ENCODE data around the gene RAB20.
"Not testable (repeated sequence)": the region's sequence is repeated elsewhere in the genome, so short reads cannot be mapped to it uniquely, and the experiment has no call there.

Gene RAB20

DNA sequence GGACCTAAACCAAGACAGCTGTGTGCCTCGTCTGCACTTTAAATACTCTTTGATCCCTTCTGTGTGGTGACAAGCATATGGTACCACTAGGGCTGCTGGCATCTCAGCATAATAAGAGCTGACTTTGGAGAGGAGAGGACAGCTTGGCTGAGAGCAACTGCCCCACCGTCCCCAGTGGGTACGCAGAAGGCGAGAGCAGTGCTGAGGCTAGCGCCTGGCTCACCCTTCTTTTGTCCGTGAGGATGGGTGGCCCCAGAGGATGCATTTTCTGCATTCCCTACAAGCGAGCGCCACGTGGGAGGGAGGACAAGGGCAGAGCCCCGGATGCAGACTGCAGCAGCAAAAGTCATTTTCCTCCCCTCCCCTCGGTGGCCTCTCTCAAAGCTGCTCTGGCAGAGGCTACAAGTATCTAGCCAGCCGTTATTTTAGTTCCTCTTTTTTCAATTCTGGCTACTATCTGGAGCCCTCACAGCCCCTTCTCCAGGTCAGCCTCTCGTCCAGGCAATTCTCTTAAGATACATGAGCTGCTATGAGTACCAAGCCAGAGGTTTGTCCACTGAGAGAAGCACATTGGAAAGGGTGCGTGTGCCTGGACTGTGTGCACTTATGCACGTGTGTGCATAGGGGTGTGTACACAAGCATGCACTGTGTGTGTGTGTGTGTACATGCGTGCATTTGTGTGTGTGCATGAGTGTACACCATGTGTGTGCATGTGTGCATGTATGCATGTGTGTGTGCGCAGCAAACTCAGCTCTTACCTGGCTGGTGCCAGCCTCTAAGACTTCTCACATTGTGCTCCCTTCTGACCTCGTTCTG, 51.3 kb downstream of the RAB20 start:
- no peak for DNase-seq (ENCODE audit: low read depth, low spot score)

DNA sequence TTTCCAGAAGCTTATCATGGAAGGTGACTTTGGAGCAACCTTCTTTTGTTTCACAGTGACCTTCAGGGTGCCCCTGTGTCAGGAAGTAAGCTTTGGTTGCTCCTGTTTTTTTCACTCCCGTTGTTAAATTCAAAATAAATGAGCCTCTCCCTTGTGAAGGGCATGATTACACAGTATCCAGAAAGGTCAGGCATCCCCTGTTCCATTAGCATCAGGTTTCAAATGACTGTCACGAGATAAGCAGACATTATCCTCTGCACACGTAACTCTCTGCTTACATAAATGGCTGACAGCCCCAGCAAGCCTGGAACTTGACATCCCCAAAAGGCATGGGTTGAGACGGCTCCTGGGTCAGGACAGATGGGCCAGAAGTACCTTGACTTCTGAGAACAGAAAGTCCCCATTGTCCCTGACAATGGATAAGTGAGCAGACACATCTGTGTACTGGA, 52.0 kb downstream of the RAB20 start:
- DNase-seq (ENCODE audit: low read depth, low spot score) = no peak

DNA sequence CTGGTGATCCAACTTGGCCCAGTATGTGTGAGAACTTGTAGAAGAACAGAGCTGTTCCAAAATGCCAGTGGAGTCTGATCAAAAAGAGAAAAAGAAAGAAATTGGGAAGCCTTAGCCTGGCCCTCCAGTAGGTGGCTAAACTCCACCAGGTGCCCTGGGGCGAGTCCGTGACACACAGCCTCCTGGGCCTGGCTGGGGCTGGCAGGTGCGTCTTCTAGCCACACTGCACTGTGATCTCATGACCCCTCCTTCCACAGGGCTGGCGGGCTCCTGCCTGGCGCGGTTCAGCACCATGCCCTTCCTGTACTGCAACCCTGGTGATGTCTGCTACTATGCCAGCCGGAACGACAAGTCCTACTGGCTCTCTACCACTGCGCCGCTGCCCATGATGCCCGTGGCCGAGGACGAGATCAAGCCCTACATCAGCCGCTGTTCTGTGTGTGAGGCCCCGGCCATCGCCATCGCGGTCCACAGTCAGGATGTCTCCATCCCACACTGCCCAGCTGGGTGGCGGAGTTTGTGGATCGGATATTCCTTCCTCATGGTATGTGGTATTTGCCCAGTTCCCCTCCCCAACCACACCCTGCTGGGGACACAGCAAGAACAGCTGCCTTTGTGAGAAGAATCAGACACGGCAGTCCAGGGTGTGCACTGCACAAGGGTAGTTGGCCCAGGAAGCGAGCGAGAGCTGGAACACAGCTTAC, 53.7 kb downstream of the RAB20 start:
- DNase-seq (ENCODE audit: low read depth, low spot score) = no peak

DNA sequence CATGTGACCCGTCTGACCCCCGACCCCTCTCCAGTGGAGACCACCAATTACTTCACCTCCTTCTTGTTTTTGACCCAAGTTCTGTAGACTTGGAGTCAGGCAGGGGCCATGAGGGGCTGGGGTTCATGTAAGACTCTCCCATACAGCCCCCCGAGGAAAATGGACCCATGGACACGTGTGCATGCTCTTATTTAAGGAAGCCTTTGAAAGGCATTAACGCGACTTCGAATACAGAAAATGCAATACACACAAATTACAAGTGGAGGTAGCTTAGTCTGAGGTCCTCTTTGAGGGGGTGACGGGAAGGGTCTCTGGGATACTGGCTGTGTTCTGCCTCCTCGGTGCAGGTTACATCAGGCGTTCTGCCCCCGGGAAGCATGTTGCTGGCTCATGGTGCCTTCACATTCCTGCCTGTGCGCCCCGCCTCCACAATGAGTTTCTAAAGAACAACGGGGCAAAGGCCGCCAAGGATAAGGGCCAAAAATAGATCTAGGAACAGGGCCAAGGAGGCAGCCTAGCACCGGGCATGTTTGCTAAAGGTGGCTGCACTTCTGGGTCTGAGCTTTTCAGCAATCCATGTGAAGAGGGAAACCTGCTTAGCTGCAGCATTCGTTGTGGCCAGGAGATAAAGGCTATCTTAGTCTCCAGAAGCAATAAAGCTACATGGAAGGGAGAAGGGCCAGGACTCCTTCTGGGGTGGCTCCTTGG, 54.5 kb downstream of the RAB20 start:
- DNase-seq (ENCODE audit: low read depth, low spot score) = no peak

DNA sequence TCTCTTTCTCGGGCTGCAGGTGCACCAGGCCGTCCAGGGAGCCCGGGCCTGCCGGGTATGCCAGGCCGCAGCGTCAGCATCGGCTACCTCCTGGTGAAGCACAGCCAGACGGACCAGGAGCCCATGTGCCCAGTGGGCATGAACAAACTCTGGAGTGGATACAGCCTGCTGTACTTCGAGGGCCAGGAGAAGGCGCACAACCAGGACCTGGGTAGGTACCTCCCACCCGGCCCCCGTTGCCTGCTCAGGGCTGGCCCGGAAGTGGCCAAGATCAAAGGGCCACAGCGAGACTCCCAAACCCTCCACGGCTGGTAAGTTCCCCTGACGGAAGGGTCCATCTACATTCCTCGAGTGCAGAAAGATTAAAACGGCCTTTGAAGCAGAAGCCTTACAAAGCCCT, 55.1 kb downstream of the RAB20 start:
- DNase-seq (ENCODE audit: low read depth, low spot score) = no peak

DNA sequence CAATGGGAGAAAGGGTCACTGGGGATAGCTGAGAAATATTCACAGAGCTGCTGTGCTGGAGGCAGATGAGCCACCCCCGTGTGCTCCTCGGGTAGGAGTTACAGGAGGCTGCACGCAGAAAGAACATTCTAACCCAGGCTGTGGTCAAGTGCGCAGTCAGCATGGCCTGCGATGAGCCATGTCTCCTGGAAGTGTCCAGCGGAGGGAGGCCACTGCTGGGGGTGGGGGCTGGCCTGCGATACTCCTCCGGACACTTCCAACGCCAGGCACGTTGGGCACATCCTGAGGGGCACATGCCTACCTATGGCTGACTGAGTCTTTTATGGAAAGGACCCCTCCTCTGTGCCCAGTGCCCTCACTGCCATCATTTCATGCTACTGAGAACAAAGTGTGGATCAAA, 55.9 kb downstream of the RAB20 start:
- DNase-seq (ENCODE audit: low read depth, low spot score) = no peak

DNA sequence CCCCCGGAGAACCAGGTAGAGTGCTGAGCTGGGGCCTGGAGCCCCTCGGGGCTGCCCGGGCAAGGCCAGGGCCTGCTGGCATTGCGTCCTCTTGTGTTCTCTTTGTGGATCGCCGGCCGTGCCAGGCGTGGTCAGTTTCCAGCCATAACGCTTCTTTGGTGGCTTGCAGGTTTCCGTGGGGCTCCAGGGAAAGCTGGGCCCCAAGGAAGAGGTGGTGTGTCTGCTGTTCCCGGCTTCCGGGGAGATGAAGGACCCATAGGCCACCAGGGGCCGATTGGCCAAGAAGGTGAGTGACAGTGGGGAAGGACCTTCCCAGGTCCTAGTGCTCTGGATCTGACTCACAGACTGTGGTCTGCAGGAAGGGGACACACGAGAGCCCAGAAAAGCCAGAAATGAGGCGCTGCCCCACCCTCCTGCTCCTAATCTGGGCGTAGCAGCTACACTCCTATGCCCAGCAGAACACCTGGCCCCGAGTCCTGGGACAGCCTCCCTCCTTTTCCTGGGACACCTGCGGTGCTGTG, 57.5 kb downstream of the RAB20 start:
- no peak for DNase-seq (ENCODE audit: low read depth, low spot score)

DNA sequence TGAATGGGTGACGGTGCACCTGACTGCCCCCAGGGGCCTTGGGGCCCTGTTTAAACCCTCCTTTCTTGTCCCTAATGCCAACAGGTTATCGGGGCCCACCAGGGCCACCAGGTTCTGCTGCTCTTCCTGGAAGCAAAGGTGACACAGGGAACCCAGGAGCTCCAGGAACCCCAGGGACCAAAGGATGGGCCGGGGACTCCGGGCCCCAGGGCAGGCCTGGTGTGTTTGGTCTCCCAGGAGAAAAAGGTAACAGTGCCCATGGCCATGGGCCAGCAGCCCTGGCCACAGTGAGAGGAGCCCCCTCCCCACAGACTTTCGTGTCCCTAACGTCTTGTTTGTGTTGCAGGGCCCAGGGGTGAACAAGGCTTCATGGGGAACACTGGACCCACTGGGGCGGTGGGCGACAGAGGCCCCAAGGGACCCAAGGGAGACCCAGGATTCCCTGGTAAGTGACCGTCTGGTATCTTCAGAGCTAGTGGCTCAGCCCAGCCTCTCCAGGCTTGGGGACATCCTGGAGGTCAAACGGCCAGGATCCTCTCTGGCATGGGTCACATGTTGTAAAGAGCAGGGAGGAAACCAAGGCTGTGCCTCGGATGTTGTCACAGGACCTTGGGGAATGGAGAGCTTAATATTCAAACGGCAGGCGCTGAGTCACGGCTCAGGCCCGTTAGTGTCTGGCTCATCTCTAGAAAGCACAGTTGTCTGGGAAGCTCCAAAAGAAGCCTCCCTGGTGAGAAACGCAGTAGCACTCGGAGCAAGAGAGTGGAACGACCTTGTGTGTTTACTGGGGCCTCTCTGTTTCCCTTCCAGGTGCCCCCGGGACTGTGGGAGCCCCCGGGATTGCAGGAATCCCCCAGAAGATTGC, 58.3 kb downstream of the RAB20 start:
- no peak for DNase-seq (ENCODE audit: low read depth, low spot score)

DNA sequence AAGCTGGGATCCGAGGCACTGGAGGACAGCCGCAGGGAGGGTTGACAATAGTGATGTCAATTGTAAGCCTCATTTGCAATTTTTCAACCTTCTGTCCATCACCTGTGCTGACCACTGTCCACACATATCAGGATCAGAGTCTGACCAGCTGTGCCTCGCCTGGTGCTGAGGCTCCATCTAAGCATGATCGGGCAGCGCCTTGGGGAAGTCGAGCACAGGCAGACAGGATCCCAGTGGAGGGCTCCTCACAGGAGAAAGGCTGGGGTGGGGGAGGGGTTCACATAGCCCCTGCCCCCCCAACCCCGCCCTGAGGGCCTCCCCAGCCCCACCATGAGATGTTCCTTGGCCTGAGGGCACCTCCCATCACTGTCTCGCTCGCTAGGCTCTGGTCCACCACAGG, 60.3 kb downstream of the RAB20 start:
- DNase-seq (ENCODE audit: low read depth, low spot score) = no peak

DNA sequence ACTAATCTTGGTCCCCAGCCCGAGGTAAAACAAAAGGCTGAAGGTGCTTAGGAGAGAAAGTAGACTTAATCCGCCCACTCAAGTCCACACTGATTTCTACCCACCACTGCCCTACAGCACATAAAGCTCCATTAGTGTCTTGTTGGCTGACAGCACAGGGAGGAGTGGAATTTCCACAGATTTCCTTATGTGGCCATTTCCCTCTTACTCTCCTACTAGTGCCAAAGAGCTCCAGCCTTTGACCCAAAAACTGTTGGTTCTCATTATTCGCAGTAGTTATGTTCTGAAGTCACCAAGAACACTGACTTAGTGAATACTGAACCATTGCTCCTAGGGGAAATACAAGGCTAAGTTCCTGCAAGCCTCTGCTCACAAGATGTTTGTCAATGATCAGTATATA, 61.2 kb downstream of the RAB20 start:
- no peak for DNase-seq (ENCODE audit: low read depth, low spot score)

DNA sequence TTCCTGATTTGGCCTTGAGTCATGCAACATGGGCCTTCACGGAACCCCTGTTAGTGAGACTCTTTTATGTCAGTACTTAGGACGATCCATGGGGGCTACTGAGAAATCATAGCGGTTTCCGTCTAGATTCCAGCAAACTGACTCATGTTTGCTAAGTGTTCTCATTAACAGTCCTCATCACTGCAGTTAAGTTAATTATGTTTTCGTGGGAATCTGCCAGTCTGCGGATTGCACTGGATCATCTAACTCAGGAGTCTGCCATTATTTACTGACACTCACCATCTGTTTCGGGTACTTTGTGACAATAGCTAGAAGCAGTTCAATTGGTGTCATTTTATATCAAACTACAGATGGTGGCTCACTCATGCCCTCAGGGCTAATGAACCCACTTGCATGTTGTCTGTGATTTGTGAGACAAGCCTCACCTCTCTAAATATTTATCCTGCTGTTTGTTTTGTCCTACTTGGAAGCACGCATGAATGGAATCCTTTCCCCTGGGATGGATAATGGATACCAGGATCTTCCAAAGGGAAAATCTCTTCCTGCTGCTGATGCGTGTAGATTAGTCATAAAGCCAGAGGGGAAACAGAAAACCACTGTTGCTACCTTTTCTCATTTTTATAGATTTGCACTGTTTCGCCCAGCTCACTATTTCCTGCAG, 61.8 kb downstream of the RAB20 start:
- DNase-seq (ENCODE audit: low read depth, low spot score) = no peak

DNA sequence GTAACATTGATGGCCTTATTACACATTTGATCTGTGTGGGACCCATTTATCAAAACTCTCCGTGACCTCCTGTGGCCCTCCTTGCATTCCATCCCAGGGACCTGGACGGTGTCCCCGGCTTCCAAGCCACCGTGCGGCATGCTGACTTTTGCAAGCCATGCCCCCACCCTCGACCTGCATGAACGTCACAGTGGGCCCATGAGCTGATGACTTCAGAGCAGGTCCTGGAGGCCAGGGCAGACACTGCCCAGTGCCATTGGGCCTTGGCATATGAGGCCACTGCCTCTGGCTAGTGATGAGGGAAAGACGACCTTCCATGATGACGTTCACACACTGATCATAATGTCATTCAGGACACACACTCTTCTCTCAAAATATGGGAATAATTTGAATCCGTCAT, 62.8 kb downstream of the RAB20 start:
- DNase-seq (ENCODE audit: low read depth, low spot score) = no peak

DNA sequence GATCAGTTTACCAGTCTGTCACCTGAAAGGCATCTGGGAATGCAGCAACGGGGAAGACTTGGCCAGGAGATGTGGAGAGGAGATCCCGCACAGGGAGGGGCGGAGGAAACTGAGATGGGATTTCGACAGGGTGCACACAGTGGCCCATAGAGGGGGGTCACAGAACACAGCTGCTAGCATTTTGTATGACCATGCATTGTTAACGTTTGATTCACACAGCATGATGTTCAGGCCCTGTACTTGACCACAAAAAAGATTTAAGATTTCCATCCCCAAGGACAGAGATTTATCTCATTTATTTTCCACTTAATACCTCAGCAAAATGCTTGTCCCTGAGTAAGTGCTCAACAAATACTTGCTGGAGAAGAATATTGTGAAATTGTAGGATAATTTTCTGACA, 63.2 kb downstream of the RAB20 start:
- DNase-seq (ENCODE audit: low read depth, low spot score) = no peak

DNA sequence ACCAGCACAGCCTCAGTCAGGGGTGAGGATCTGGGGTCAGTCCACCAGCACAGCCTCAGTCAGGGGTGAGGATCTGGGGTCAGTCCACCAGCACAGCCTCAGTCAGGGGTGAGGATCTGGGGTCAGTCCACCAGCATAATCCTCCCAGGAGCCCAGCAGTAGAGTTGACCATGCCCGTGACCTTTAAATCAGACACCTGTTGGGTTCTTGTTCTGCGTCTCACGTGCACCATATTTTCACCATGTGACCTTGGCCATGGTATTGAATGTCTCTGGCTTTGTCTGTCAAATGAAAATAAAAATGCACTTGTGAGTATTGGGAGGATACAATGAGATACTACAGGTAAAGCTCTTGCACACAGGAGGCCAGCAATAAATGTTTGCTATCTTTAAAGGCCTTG, 63.6 kb downstream of the RAB20 start:
- not testable (repeated sequence) for DNase-seq (ENCODE audit: low read depth, low spot score)

DNA sequence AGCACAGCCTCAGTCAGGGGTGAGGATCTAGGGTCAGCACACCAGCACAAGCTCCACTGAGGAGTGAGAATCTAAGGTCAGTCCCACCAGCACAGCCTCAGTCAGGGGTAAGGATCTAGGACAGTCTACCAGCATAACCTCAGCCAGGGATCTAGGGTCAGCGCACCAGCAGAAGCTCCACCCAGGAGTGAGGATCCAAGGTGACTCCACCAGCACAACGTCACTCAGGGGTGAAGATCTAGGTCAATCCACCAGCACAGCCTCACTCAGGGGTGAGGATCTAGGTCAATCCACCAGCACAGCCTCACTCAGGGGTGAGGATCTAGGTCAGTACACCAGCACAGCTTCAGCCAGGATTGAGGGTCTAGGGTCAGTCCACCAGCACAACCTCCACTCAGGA, 64.5 kb downstream of the RAB20 start:
- DNase-seq (ENCODE audit: low read depth, low spot score) = no peak

DNA sequence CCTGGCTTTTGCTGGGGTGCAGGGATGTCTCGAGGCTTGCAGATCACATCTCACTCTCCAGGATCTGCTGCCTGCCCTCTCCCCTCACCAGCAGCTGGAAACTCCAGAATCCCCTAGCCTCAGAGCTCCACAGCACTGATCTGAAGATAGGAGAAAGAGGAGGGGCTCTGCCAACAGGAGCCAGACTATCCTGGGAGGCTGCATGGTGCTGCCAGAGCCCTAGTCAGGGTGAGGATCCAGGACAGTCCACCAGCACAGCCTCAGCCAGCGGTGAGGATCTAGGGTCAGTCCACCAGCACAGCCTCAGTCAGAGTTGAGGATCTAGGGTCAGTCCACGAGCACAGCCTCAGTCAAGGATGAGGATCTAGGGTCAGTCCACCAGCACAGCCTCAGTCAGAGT, 65.2 kb downstream of the RAB20 start:
- DNase-seq (ENCODE audit: low read depth, low spot score) = no peak

DNA sequence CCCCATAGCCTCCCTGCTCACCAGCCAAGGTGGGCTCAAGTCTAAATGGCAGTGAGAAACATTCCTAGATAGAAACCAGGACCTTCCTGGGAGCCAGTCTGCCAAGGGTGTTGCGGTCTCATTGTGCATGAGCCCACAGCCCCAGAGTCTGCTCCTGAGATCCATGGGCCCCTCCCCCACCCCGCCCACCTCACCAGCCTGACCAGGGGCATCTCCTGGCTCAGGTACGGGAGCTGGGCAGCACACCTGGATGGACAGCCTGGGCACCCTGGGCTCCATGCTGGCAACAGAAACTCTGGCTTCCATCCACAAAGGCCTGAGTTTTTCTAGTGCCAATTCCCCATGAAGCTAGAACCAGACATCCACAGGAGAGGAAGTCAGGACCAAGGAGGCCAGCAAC, 65.6 kb downstream of the RAB20 start:
- no peak for DNase-seq (ENCODE audit: low read depth, low spot score)

DNA sequence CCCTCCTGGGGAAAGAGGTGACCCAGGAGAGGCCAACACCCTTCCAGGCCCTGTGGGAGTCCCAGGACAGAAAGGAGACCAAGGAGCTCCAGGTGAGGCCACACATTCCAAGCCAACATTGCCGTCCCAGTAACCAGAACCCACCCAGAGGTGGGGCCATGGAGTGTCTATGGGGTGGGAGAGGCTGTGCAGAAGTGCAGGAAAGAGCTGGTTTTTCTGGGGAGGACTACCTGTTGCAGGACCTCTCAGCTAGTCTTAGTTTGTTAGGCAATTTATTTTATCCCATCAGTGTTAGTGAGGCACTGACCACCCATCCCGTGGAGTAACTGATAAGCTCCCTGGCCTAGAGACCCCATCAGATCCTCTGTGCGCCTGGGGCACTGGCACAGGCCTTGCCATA, 66.1 kb downstream of the RAB20 start:
- no peak for DNase-seq (ENCODE audit: low read depth, low spot score)

DNA sequence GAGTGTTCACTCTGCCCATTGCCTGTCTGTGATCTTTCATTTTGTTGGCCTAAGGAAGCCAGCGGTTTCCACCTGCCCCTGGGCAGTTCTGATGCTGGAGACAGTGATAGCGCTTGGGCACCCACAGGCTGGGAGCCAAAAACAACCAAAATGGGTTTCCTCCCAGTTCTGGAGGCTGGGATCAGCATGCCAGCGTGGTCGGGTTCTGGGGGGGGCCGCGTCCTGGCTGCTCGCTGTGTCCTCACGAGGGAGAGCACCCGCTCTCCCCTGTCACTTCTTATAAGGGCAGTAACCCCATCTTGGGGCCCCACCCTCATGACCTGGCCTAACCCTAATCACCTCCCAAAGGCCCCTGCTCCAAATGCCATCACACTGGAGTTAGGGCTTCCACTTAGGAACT, 67.9 kb downstream of the RAB20 start:
- no peak for DNase-seq (ENCODE audit: low read depth, low spot score)

DNA sequence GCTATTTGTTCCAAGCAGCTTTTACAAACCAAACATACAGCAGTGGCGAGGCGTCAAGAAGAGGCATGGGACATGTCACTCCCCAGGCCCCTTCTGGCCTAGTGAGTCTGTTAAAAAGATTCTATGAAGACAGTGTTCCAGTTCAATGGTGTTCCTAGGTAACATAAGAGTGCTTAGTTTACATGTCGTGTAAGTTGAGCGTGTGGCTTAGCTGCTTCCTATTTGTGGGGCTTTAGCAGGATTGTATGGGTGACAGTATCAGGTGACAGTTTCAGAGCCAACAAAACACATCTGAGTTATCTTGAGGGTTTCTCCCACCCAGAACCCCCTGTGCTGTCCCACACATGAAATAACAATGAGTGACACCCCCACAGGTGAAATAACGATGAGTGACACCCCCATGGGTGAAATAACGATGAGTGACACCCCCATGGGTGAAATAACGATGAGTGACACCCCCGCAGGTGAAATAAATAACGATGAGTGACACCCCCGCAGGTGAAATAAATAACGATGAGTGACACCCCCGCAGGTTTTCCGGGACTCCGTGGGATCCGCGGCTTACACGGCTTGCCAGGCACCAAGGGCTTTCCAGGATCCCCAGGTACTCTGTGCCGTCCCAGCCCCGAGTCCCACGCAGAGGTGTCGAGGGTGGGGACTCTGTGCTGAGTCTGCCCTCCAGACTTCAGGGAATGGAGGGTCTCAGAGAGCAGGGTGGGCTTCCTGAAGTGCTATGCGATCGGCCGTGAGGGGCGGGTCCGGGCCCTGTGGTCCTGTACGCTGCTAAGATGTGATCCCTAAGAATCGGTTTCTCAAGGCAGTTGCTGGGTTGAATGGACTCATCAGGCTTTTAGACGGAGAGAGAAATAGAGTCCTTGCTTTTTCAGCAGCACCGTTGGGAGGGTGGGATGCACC, 68.6 kb downstream of the RAB20 start:
- no peak for DNase-seq (ENCODE audit: low read depth, low spot score)

Measured in activated CD4-positive, CD25-positive, alpha-beta regulatory T cell treated with anti-CD3 and anti-CD28 coated beads, Interleukin-2, amount 50 U/mL, for 16 hours (primary cell).